ENCODE results near the gene CAPN7. TPM values are rescaled to one million over a fixed set of nuclear protein-coding genes. Genes with fewer than 3 reads are reported as not detected.
A peak's percentile ranks its signal among the peaks of the same experiment; 100 is the strongest.
"Not testable (repeated sequence)": the region's sequence is repeated elsewhere in the genome, so short reads cannot be mapped to it uniquely, and the experiment has no call there.

Gene CAPN7
- 14.3 and 18.8 TPM in 2 replicates for total RNA-seq (2014; rRNA removed; shearing (Covaris generic))

DNA sequence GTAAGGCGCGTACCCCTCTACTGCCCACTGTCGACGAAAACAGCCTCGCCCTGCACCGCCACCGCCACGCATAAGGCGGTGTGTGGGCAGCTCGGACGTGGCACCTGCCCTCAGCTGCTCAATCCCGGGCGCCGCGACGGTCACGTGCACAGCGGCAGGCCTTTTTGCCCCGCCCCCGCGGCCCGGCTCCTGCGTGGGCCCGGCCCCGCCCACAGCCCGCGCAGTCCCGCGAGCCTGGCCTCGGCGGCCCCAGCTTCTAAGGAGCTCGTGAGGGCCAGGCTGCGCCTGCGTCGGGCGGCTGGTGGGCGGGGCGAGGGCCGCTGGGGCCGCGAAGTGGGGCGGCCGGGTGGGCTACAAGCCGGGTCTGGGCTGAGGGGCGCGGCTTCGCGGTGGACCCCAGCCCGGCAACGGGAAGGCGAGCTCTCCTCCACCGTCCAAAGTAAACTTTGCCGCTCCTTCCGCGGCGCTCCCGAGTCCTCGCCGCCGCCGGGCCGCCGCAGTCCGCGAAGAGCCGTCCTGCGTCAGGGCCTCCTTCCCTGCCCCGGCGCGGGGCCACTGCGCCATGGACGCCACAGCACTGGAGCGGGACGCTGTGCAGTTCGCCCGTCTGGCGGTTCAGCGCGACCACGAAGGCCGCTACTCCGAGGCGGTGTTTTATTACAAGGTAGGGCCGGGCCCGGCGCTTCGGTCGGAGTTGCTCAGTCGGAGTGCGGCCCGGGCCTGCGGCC is at the start of gene CAPN7:
Gene CAPN7, plus strand, starts transcription at position 313 of the 728 bp plus-strand sequence. Its CDS starts 250 bp downstream, at position 563.
- peak; percentile 87 for DNase-seq (ENCODE audit: low spot score)

DNA sequence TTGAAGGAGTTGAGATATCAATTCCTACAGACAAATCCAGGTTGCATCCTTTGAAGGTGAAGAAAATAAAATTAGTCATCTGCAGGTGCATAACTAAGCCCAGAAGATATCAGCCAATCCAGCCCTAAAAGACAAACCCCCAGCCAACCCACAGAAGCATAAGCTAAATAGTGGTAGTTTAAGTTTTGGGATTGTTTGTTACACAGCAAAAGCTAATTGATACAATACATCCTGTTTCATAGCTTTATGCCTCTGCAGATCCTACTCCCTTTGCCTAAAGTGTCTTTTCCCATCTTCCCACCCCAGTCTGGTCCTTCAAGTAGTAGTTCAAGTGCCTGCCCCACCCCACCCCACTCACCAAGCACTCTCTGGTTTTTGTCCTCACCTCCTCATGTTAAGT is 48.6 kb upstream of the CAPN7 start:
- DNase-seq (ENCODE audit: low spot score): no peak

DNA sequence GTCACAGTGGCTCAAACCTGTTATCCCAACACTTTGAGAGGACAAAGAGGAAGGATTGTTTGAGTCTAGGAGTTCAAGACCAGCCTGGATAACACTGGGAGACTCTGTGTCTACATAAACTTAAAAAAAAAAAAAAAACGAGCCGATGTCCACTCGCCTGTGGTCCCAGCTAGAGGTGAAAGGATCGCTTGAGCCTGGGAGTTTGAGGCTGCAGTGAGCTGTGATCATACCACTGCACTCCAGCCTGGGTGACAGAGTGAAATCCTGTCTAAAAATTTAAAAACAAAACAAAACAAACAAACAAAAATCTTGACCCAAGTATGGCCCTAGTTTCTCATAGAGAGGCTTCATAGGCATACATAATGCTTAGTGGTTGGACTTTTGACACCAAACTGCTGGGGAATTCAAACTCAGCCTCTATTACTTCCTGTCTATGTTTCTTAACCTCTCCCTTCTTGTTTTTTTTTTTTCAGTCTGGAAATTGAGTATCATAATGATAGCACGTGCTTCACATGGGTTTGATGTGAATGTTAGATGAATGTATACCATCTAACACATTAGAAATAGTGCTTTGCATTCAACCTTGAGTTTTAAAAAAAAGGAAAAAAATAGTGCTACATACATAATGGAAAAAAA is 46.4 kb upstream of the CAPN7 start:
- DNase-seq (ENCODE audit: low spot score): no peak

DNA sequence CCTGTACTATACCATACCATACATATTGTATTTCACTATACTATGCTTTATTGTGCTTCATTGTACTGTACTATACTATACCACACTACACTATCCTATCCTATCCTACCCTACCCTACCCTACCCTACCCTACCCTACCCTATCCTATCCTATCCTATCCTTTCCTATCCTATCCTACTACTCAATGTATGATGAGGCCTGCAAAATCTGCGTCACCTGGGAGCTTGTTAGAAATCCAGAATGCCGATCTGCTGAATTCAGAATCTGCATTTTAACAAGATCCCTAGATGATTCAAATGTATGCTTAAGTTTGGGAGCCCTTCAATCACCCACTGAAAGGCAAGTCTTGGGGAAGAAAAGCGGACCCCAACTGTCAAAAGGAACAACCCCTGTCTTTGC is 45.4 kb upstream of the CAPN7 start:
- no peak for DNase-seq (ENCODE audit: low spot score)

DNA sequence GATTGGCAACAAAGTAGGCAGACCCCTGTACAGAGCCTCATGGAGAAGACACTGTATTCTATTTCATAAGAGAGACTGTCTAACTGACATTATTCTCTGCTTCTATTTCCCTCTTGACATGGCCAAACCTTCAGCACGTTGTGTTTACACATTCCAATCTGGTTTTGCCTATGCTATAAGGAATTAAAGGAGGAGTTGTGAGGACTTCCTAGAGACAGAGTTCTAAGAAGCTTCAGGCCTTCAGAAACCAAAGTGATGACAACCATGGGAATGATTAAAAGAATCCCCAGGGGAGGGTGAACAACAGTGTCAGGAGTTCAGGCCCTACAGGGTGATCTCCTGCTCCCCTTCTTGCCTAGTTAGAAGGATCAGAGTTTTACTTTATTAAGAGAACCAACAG is 44.9 kb upstream of the CAPN7 start:
- no peak for DNase-seq (ENCODE audit: low spot score)

DNA sequence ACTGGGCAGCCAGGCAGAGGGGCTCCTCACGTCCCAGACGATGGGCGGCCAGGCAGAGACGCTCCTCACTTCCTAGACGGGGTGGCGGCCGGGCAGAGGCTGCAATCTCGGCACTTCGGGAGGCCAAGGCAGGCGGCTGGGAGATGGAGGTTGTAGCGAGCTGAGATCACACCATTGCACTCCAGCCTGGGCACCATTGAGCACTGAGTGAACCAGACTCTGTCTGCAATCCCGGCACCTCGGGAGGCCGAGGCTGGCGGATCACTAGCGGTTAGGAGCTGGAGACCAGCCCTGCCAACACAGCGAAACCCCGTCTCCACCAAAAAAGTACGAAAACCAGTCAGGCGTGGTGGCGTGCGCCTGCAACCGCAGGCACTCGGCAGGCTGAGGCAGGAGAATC is 42.4 kb upstream of the CAPN7 start:
- not testable (repeated sequence) for DNase-seq (ENCODE audit: low spot score)

DNA sequence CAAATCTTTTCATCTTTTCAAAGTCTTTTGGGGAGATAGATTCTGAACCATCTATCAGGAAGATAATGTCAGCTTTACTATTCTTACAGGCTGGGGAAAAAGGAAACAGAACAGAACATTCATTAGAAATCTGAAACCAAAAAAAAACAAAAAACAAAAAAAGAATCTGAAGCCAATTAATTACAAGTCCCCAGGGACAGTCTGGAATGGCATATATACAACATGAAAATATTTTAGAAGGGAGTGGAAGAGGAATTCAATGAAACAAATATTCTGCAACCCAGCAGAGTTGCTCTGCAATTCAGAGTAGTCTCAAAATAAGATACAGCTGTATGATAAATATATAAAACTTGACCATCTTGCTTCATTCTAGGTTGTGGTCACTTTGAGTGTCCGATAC is 41.7 kb upstream of the CAPN7 start:
- no peak for DNase-seq (ENCODE audit: low spot score)

DNA sequence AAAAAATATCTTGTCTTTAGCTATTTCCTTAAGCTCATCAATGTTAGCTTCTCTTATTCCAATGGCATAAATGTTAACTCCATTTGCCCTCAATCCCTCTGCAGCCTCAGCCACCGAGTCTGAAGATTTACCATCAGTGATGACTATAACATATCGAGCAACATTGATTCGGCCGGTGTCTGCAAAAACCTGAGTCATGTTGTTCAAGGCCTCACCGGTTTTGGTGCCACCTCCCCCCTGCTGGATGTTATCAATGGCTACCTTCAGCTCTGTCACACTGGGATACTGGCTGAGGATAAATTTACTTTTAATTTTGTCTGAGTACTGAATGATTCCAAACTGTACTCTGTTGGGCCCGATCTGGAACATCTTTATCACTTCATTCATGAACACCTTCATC is 41.0 kb upstream of the CAPN7 start:
- DNase-seq (ENCODE audit: low spot score): no peak

DNA sequence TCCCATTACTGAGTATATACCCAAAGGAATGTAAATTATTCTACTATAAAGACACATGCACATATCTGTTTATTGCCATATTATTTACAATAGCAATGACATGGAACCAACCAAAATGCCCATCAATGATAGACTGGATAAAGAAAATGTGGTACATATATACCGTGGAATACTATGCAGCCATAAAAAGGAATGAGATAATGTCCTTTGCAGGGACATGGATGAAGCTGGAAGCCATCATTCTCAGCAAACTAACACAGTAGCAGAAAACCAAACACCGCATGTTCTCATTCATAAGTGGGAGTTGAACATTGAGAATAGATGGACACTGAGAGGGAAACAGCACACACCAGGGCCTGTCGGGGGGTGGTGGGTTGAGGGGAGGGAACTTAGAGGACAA is 39.7 kb upstream of the CAPN7 start:
- DNase-seq (ENCODE audit: low spot score): not testable (repeated sequence)

DNA sequence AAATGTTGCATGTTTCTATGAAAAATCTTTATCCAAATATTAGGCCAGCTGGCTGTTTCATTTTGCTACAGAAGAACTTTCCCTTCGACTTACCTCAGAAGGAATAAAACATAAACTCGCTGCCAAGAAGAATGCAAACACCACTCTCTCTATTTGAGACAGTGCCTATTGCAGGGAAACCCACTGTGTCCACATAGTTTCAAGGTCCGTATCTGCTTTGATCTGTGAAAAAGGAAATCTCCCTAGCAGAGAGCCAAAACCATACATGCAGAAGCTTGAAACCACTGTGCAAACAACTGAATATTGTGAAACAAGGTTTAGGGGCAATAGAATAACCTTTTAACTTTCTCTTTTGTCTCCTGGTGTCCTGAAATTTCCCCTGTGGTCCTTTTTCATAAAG is 35.0 kb upstream of the CAPN7 start:
- no peak for DNase-seq (ENCODE audit: low spot score)

DNA sequence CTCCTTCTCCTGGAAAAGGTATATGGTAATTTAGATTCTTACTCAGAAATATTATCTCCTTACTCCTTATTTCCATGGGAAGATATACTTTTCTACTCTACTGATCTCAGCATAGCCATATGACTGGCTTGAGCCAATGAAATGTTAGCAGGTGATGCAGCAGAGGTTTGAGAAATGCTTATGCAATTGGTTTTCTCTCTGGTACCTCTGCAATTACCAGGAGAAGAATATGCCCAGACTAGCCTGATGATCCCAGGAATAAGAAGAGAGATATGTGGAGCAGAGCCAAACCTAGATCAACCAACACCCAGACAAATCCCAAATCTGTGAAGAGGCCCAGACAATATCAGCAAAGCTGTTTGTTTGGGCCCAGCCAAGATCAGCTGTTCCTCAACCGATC is 33.2 kb upstream of the CAPN7 start:
- no peak for DNase-seq (ENCODE audit: low spot score)

DNA sequence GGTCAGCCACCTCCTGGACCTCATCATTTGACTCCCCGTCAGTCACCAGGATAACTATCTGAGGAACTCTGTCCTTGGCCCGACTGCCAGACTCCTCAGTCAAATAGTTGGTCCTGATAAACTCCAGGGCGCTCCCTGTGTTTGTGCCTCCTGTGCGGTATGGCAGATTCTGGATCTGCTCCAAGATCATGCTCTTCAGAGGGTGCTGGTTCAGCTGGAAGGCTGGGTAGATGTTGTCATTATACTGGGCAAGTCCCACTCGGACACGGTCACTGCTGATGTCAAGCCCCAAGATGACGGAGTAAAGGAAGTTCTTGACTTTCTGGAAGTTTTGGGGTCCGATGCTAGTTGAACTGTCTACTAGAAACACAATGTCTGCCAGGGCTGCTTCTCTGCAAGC is 31.1 kb upstream of the CAPN7 start:
- no peak for DNase-seq (ENCODE audit: low spot score)

DNA sequence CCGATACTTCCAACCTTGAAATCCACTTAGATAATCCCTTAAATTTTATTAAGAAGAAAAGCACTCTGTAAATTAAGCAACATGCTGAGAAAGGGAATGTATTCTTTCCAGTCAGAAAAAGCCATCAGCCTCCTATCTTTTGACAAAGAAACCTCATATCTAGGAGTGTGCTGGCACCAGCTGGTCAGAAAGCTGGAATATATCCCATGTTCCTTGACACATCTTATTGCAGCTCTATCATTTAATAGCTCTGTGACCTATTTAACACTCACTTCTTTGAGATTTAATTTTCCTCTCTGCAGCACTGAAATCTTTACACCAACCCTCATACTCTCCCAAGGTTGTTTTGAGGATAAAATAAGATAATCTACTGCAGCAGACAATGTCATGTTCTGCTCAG is 30.4 kb upstream of the CAPN7 start:
- no peak for DNase-seq (ENCODE audit: low spot score)

DNA sequence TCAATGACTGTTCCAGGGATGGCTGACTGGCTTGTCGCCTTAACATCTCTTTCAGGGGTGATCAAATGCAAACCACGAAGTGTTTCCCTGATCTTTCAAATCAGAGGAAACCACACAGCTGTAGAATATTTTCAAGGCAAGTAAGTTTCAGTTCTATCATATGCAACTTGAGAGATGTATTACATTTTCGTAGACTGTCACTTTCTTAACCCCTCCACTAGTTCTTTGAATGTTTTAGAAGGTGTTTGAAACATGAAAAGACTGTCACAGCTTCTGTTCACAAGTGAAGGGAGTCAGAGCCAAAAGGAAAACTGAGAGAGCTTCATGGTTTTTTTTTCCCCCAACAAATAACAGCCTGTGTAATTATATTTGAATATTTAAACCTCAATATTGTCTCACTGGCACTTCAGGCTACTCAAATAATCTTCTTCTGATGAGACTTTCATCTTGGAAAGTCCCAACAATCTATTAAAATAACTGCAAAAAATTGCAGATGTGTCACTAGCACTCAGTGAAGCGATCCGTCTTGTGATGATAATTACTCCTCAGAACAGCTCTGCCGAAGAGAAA is 25.9 kb upstream of the CAPN7 start:
- DNase-seq (ENCODE audit: low spot score): no peak

DNA sequence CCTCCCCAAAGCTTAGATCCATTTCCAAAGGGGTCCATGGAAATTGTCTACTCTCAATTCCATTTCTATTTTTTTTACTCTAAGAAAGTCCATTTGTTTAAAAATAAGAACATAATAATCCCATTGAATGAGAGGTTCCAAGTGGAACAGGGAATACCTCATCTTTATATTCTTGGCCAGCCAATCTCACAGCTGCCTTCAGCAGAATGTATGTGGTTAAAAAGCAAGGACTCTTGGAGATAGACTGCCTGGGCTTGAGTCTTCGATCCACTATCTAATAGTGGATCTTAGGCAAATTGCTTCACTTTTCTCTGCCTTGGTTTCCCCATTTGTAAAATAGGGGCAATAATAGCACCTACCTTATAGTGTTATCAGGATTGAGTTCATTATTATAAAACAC is 24.5 kb upstream of the CAPN7 start:
- no peak for DNase-seq (ENCODE audit: low spot score)

DNA sequence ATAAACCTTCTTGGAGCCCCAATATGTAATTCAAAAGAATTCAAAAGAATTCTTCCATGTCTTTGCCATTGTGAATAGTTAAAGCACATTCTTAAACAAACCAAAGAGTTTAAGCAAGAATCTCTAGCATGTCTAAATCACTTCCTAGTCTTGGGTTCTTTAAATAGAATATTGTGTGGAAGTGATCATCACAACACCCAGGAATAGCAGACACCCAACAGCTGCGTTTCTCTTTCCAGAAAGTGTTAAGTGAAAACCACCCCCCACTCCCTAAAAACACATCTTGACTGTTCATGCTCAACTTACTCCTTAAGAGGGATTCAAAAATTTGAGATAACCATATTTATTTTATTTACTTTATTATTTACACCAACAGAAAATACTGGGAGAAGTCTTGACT is 24.1 kb upstream of the CAPN7 start:
- no peak for DNase-seq (ENCODE audit: low spot score)

DNA sequence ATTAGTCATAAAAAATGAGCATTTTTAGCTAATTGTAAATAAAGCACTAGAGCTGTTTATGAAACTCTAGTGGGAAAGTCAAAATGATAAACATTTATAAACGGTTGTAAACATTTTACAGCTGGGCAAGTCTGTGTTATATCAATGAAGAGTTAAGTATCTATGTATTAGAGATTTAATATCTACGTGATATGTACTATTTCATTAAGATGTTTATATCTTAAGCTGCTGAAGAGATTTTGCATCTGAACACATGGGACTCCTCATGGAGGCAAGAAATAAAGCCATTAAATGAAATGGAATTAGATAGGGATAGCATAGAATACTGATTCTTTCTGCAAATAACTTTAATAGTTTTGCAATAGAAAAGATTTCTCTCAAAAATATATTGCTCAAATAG is 23.0 kb upstream of the CAPN7 start:
- no peak for DNase-seq (ENCODE audit: low spot score)

DNA sequence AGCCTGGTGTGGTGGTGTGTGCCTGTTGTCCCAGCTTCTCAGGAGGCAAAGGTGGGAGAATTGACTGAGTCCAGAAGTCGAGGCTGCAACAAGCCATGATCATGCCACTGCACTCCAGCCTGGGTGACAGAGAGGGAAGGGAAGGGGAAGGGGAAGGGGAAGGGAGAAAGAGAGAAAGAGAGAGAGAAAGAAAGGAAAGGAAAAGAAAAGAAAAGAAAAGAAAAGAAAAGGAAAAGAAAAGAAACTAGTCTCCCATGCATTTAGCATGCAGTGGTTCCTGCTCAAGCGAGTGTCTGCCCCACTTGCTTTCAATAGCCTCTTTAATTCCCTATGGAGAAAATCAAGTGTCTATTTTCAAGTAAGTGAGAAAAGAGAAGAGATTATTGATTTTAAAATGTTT is 20.6 kb upstream of the CAPN7 start:
- no peak for DNase-seq (ENCODE audit: low spot score)

DNA sequence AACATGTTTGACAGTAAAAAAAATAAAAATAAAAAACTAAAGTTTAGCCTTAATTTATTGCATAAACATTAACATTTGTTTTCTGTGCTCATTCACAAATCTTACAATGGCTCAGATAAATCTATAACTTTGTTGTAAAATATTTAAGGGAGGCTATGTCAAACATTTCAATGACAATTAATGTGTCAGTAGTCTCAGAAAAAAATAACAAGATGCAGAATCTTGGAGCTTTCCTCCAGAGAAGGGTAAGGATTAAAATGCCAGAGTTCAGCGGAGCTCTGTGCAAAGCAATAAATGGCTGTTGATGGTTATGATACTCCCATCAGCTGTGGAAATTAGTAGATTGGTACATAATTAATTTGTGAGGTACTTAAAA is 20.0 kb upstream of the CAPN7 start:
- DNase-seq (ENCODE audit: low spot score): no peak

DNA sequence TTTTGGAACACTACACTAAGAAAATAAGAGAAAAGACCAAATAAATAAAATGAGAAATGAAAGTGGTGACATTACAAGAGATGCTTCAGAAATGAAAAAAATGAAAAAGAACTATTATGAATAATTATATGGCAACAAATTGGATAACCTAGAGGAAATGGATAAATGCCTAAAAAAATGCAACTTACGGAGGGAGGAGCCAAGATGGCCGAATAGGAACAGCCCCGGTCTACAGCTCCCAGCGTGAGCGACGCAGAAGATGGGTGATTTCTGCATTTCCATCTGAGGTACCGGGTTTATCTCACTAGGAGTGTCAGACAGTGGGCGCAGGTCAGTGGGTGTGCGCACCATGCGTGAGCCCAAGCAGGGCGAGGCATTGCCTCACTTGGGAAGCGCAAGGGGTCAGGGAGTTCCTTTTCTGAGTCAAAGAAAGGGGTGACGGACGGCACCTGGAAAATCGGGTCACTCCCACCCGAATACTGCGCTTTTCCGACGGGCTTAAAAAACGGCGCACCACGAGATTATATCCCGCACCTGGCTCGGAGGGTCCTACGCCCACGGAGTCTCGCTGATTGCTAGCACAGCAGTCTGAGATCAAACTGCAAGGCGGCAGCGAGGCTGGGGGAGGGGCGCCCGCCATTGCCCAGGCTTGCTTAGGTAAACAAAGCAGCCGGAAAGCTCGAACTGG is 19.4 kb upstream of the CAPN7 start:
- not testable (repeated sequence) for DNase-seq (ENCODE audit: low spot score)

DNA sequence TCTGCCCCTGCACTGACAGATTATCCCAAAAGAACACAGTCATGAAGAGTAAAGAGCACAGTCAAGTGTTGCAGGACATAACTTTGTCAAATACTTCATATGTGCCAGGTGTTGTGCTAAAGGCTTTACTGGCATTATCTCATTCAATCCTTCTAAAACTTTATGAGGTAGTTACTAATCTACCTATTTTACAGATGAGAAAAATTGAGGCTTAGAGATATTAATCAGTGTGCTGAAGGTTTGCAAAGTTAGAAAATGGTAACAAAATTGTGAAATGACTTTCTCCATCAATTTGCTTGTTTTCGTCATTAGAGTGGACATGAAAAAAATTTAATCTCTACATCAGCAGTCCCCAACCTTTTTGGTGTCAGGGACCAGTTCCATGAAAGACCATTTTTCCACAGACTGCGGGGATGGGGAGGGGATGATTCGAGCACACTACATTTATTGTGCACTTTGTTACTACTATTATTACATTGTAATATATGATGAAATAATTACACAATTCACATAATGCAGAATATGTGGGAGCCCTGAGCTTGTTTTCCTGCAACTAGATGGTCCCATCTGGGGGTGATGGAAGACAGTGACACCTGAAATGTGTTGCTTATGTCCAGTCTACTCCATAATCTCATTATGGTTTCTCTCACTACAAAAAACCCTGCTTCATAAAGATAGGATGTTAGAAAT is 8.6 kb upstream of the CAPN7 start:
- DNase-seq (ENCODE audit: low spot score): no peak

DNA sequence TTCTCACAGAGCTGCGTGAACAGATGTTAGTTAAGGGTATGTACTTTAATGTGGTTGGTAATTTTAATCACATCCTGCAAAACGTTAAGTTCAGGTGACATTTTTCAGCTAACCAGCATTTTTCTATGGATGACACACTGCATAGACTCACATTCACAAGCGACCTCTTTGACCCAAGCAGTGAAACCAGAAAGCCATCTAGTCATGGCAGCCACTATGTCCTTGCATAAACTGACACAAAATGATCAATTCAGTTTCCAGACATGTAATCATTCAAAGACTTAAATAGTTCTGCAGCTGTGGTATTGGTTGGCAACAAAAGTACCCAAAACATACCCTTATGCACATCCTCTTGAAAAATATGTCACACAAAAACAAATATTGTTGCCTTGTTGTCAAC is 7.4 kb upstream of the CAPN7 start:
- no peak for DNase-seq (ENCODE audit: low spot score)

Data from H4 (cell line).